Common myeloid progenitor, CD34-positive (primary cell): ENCODE measurements around the gene HOXC12.

Experiments
- CTCF ChIA-PET: fragments of 350-600 bp; sonication (Branson Sonifier 250); formaldehyde crosslinking; loops from one replicate; lab custom pipeline; 2021; ENCODE audit warnings: antibody characterized with exemption; lab: Charles Lee
- POLR2A ChIA-PET: fragments of 350-600 bp; sonication (Branson Sonifier 250); formaldehyde crosslinking; loops from one replicate; lab custom pipeline; 2021; ENCODE audit warnings: antibody characterized with exemption; lab: Charles Lee
- DNase-seq, 3 donors: peaks; one replicate each; pipeline versions ENCODE4 v3.0.0 to v3.0.0-alpha.2; 2013
- H3K27ac ChIP-seq, 2 experiments: 1 replicate in 1 of 2; 2 replicates in 1 of 2; pipeline ENCODE4 v1.7.0; 2013; ENCODE audit warnings: inconsistent platforms in 2 of 2, low read length in 2 of 2, mild to moderate bottlenecking in 2 of 2, low read depth in 1 of 2, moderate library complexity in 1 of 2; ENCODE audit not compliant: severe bottlenecking in 2 of 2, insufficient read depth in 1 of 2, poor library complexity in 1 of 2
- H3K27me3 ChIP-seq, 5 experiments: replicated peaks in 2 of 5; 1 replicate in 3 of 5; 2 replicates in 2 of 5; pipeline versions ENCODE4 v1.6.1 to v1.7.0; 2013; ENCODE audit warnings: low read length in 4 of 5, mild to moderate bottlenecking in 2 of 5, moderate library complexity in 2 of 5, inconsistent platforms in 1 of 5; ENCODE audit not compliant: insufficient read depth in 5 of 5, control insufficient read depth in 4 of 5
- H3K36me3 ChIP-seq, 4 experiments: 1 replicate in 2 of 4; 2 replicates in 2 of 4; pipeline versions ENCODE4 v1.6.1 to v1.7.0; 2013; ENCODE audit warnings: low read length in 3 of 4, control low read depth in 1 of 4, mild to moderate bottlenecking in 1 of 4; ENCODE audit not compliant: control insufficient read depth in 4 of 4, insufficient read depth in 4 of 4
- H3K4me1 ChIP-seq, 4 experiments: 1 replicate in 3 of 4; 2 replicates in 1 of 4; pipeline versions ENCODE4 v1.6.1 to v1.7.1; 2013; ENCODE audit warnings: low read length in 3 of 4, mild to moderate bottlenecking in 3 of 4, control low read depth in 1 of 4, inconsistent platforms in 1 of 4, moderate library complexity in 1 of 4; ENCODE audit not compliant: control insufficient read depth in 4 of 4, insufficient read depth in 4 of 4; ENCODE audit errors: control extremely low read depth in 1 of 4
- H3K4me3 ChIP-seq, 7 experiments: 1 replicate in 4 of 7; 2 replicates in 3 of 7; pipeline versions ENCODE4 v1.5.1 to v1.7.0; 2013; ENCODE audit warnings: mild to moderate bottlenecking in 7 of 7, low read length in 6 of 7, moderate library complexity in 6 of 7, inconsistent platforms in 2 of 7, low read depth in 2 of 7, control low read depth in 1 of 7; ENCODE audit not compliant: insufficient read depth in 4 of 7, control insufficient read depth in 1 of 7; ENCODE audit errors: extremely low read depth in 1 of 7
- H3K9me3 ChIP-seq, 5 experiments: 1 replicate in 4 of 5; 2 replicates in 1 of 5; pipeline versions ENCODE4 v1.6.1 to v1.7.1; 2013; ENCODE audit warnings: low read length in 4 of 5, mild to moderate bottlenecking in 2 of 5, inconsistent platforms in 1 of 5, low read depth in 1 of 5, moderate library complexity in 1 of 5; ENCODE audit not compliant: control insufficient read depth in 4 of 5, insufficient read depth in 2 of 5; ENCODE audit errors: control extremely low read depth in 1 of 5
- WGBS: methylation state at CpG from one replicate; pipeline ENCODE4 v1.1.5; 2013; ENCODE audit not compliant: insufficient coverage; 5-methylcytosine and 5-hydroxymethylcytosine counted together

The HOXC12 gene

GRCh38 chr12:53928054-53928835, 26.5 kb upstream of the HOXC12 start:
- peaks cover 3 to 10% (median 4%) of the 10 kb centered on the region in 5 experiments for H3K9me3 ChIP-seq
- no peak overlapping the region for H3K4me3 ChIP-seq
- H3K36me3 ChIP-seq, result no peaks in the 10 kb centered on the region
- 8% methylated on average over 15 of the region's 31 CpGs for WGBS
- peaks cover 52 to 100% (median 71%) of the 10 kb centered on the region in 5 experiments for H3K27me3 ChIP-seq
- H3K4me1 ChIP-seq, result peaks cover 0 to 6% (median 0%) of the 10 kb centered on the region in 4 experiments
- DNase-seq, result no peak
- CTCF ChIA-PET, result interaction anchor here (0.6 to 1.3 kb wide), 4 partner anchors 13 to 296 kb away, joined by 3 to 5 read pairs (median 4); no protein-coding TSS in a partner anchor
- no peak overlapping the region for H3K27ac ChIP-seq
- POLR2A ChIA-PET, result no interaction called here

- Histone ChIP-seq H3K9me3 (peaks cover 3 to 10% (median 4%) of the 10 kb centered on the region in 5 experiments), H3K4me3 (no peak overlapping the region), H3K27ac (no peak overlapping the region), H3K27me3 (peaks cover 46 to 100% (median 69%) of the 10 kb centered on the region in 5 experiments), H3K4me1 (peaks cover 0 to 6% (median 0%) of the 10 kb centered on the region in 4 experiments), H3K36me3 (no peaks in the 10 kb centered on the region)
- ChIA-PET CTCF (interaction anchor here (1.1 kb wide), 1 partner anchor 30 kb away, joined by 3 read pairs; no protein-coding TSS in a partner anchor), POLR2A (interaction anchor here (0.6 kb wide), 1 partner anchor 153 kb away, joined by 4 read pairs; no protein-coding TSS in a partner anchor)
- WGBS, result 4% methylated on average over 3 of the region's 4 CpGs
- DNase-seq, result no peak
Observed at GRCh38 chr12:53929527-53929926, 25.2 kb upstream of the HOXC12 start.

GRCh38 chr12:53930591-53931255, 24.0 kb upstream of the HOXC12 start:
- peaks cover 0 to 6% (median 1%) of the 10 kb centered on the region in 4 experiments for H3K4me1 ChIP-seq
- H3K27me3 ChIP-seq, result peaks cover 53 to 100% (median 68%) of the 10 kb centered on the region in 5 experiments
- WGBS, result 5% methylated on average over 16 of the region's 30 CpGs
- H3K4me3 ChIP-seq, result no peak overlapping the region
- POLR2A ChIA-PET, result no interaction called here
- no peak overlapping the region for H3K27ac ChIP-seq
- CTCF ChIA-PET, result no interaction called here
- no peak for DNase-seq
- H3K9me3 ChIP-seq, result peaks cover 0 to 10% (median 4%) of the 10 kb centered on the region in 5 experiments
- no peaks in the 10 kb centered on the region for H3K36me3 ChIP-seq

GRCh38 chr12:53931844-53932581, 22.7 kb upstream of the HOXC12 start:
- CTCF ChIA-PET, result no interaction called here
- peaks cover 56 to 100% (median 66%) of the 10 kb centered on the region in 5 experiments for H3K27me3 ChIP-seq
- DNase-seq, result no peak

GRCh38 chr12:53932915-53933314, 21.8 kb upstream of the HOXC12 start:
- ChIA-PET CTCF (no interaction called here), POLR2A (no interaction called here)
- no CpG with 5 or more reads among the region's 4 CpGs for WGBS

More at GRCh38 chr12:53931844-53932581, 22.7 kb upstream of the HOXC12 start:
- WGBS, result no CpG with 5 or more reads among the region's 4 CpGs
- Histone ChIP-seq H3K4me3 (no peak overlapping the region), H3K4me1 (peaks cover 0 to 6% (median 1%) of the 10 kb centered on the region in 4 experiments), H3K9me3 (peaks cover 0 to 10% (median 4%) of the 10 kb centered on the region in 5 experiments), H3K36me3 (no peaks in the 10 kb centered on the region), H3K27ac (no peak overlapping the region)
- POLR2A ChIA-PET, result no interaction called here

GRCh38 chr12:53935383-53936341, 19.0 kb upstream of the HOXC12 start:
- Histone ChIP-seq H3K9me3 (peaks cover 0 to 4% (median 0%) of the 10 kb centered on the region in 5 experiments), H3K27me3 (peaks cover 40 to 100% (median 67%) of the 10 kb centered on the region in 5 experiments), H3K27ac (no peak overlapping the region), H3K4me1 (peaks cover 0 to 3% (median 0%) of the 10 kb centered on the region in 4 experiments), H3K4me3 (peak overlapping the region in 1 of 7 experiments; percentile 45), H3K36me3 (no peaks in the 10 kb centered on the region)
- CTCF ChIA-PET, result interaction anchor here (1.4 to 1.7 kb wide), 2 partner anchors 8 to 9 kb away, joined by 3 to 7 read pairs; no protein-coding TSS in a partner anchor
- 1% methylated on average over 18 of the region's 49 CpGs for WGBS
- DNase-seq, result peak in 2 of 3 donors; percentile 43 to 44
- POLR2A ChIA-PET, result no interaction called here

More at GRCh38 chr12:53932915-53933314, 21.8 kb upstream of the HOXC12 start:
- Histone ChIP-seq H3K36me3 (no peaks in the 10 kb centered on the region), H3K9me3 (peaks cover 0 to 7% (median 4%) of the 10 kb centered on the region in 5 experiments), H3K27me3 (peaks cover 60 to 100% (median 66%) of the 10 kb centered on the region in 5 experiments), H3K4me3 (no peak overlapping the region), H3K4me1 (peaks cover 0 to 5% (median 1%) of the 10 kb centered on the region in 4 experiments), H3K27ac (no peak overlapping the region)
- no peak for DNase-seq
